SU-DHL-6 (cell line): ENCODE measurements around the gene POLR2H.

Experiments used
- CTCF ChIP-seq: fragments of 200-600 bp; sonication (generic); IDR thresholded peaks from one replicate; pipeline ENCODE4 v1.5.1; 2017; ENCODE audit warnings: antibody characterized with exemption, mild to moderate bottlenecking, low read length, moderate library complexity; ENCODE audit not compliant: insufficient read depth, poor library complexity, severe bottlenecking
- EZH2phosphoT487 ChIP-seq: fragments of 200-600 bp; sonication (generic), shearing (Covaris generic); conservative IDR thresholded peaks from 2 replicates; pipeline ENCODE4 v1.6.1; 2018; ENCODE audit warnings: mild to moderate bottlenecking, antibody characterized with exemption, low read length, moderate library complexity, mixed read lengths

- TF ChIP-seq CTCF: no peak
- no peak for TF ChIP-seq EZH2phosphoT487
Observed at GRCh38 chr3:184409331-184409926, 47.9 kb downstream of the POLR2H start.
